GM21390 (cell line): ENCODE data around the gene ZBTB16.

Experiments used
- ATAC-seq: cut with Tn5 transposase; IDR thresholded peaks from one replicate; pipeline ENCODE4 v1.9.1; 2021; ENCODE audit not compliant: unreplicated experiment

The ZBTB16 gene

GRCh38 chr11:114102993-114103896 lies 43.7 kb downstream of the ZBTB16 start:
- ATAC-seq, result no peak

- no peak for ATAC-seq
Observed at GRCh38 chr11:114105611-114106010, 46.1 kb downstream of the ZBTB16 start.

GRCh38 chr11:114106047-114106446 lies 46.5 kb downstream of the ZBTB16 start:
- no peak for ATAC-seq

- ATAC-seq, result no peak
Observed at GRCh38 chr11:114106986-114107385, 47.5 kb downstream of the ZBTB16 start.

- no peak for ATAC-seq
Observed at GRCh38 chr11:114108501-114109205, 49.1 kb downstream of the ZBTB16 start.

- ATAC-seq, result no peak
Observed at GRCh38 chr11:114109206-114110090, 49.9 kb downstream of the ZBTB16 start.

GRCh38 chr11:114110123-114110522 lies 50.6 kb downstream of the ZBTB16 start:
- no peak for ATAC-seq

GRCh38 chr11:114110952-114111947 lies 51.7 kb downstream of the ZBTB16 start:
- ATAC-seq, result no peak

GRCh38 chr11:114115451-114115928 lies 56.0 kb downstream of the ZBTB16 start:
- ATAC-seq, result no peak

GRCh38 chr11:114116357-114116756 lies 56.8 kb downstream of the ZBTB16 start:
- ATAC-seq, result no peak

- no peak for ATAC-seq
Observed at GRCh38 chr11:114116800-114117199, 57.3 kb downstream of the ZBTB16 start.

GRCh38 chr11:114120606-114121005 lies 61.1 kb downstream of the ZBTB16 start:
- no peak for ATAC-seq

- no peak for ATAC-seq
Observed at GRCh38 chr11:114121138-114121537, 61.6 kb downstream of the ZBTB16 start.

- no peak for ATAC-seq
Observed at GRCh38 chr11:114121804-114122504, 62.4 kb downstream of the ZBTB16 start.

GRCh38 chr11:114122686-114123085 lies 63.2 kb downstream of the ZBTB16 start:
- no peak for ATAC-seq

- no peak for ATAC-seq
Observed at GRCh38 chr11:114123692-114124330, 64.3 kb downstream of the ZBTB16 start.

- ATAC-seq, result no peak
Observed at GRCh38 chr11:114124601-114125144, 65.2 kb downstream of the ZBTB16 start.

GRCh38 chr11:114125531-114125930 lies 66.0 kb downstream of the ZBTB16 start:
- no peak for ATAC-seq
